Transverse colon (tissue), 4 donors: ENCODE data around the gene DMXL1.

Experiments
- EP300 ChIP-seq: sonication (generic); formaldehyde crosslinking; IDR thresholded peaks from one replicate; pipeline ENCODE4 v1.6.1; 2017; ENCODE audit warnings: antibody characterized with exemption, low read depth
- POLR2A ChIP-seq: fragments of 450-650 bp; IDR thresholded peaks from one replicate; pipeline ENCODE4 v1.6.1; 2016; ENCODE audit warnings: antibody characterized with exemption, mild to moderate bottlenecking, moderate library complexity
- POLR2AphosphoS5 ChIP-seq, 3 donors: sonication (generic); formaldehyde crosslinking; IDR thresholded peaks; one replicate each; pipeline ENCODE4 v1.6.1; 2016; ENCODE audit warnings: antibody characterized with exemption in 3 of 3
- TF ChIP-seq, protein P1 (sequence below), 5 experiments: fragments of 200-600 bp in 3 of 5; fragments of 450-650 bp in 2 of 5; sonication (generic) in 3 of 5; IDR thresholded peaks; 1 replicate in 2 of 5; 2 replicates in 3 of 5; pipeline ENCODE4 v1.5.1; 2016 to 2017; ENCODE audit warnings: antibody characterized with exemption in 5 of 5, inconsistent platforms in 3 of 5, mild to moderate bottlenecking in 2 of 5, moderate library complexity in 1 of 5

DNA sequence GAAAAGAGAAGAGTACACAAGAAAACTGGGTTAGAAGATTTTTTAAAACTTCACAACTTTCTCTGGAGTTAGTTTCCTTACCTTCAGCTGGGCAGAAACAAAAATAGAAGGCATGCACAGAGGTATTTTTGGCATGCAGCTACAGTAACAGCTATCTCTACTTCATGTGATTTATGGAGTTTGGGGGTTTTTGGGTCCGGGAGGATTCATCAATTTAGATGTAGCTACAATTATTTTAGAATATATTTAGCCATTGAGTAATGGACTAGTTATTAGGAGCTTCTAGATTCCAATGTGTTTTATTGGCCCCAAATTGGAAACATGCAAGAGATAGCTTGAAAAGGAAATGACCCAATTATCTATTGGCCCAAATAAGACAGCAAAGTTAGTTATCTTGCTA lies 193.3 kb downstream of the DMXL1 start:
- TF ChIP-seq POLR2A: no peak
- no peak for TF ChIP-seq POLR2AphosphoS5 (IDR thresholded peaks at IDR 0.05)
- TF ChIP-seq, protein P1, sequence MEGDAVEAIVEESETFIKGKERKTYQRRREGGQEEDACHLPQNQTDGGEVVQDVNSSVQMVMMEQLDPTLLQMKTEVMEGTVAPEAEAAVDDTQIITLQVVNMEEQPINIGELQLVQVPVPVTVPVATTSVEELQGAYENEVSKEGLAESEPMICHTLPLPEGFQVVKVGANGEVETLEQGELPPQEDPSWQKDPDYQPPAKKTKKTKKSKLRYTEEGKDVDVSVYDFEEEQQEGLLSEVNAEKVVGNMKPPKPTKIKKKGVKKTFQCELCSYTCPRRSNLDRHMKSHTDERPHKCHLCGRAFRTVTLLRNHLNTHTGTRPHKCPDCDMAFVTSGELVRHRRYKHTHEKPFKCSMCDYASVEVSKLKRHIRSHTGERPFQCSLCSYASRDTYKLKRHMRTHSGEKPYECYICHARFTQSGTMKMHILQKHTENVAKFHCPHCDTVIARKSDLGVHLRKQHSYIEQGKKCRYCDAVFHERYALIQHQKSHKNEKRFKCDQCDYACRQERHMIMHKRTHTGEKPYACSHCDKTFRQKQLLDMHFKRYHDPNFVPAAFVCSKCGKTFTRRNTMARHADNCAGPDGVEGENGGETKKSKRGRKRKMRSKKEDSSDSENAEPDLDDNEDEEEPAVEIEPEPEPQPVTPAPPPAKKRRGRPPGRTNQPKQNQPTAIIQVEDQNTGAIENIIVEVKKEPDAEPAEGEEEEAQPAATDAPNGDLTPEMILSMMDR (IDR thresholded peaks at IDR 0.05): no peak
- no peak for TF ChIP-seq EP300
